T47D (cell line): ENCODE data around the gene SNORC.

Source experiments
- DNase-seq, 2 experiments: peaks; one replicate each; pipeline versions ENCODE4 v3.0.0 to v3.0.0-alpha.2; 2011 to 2012; ENCODE audit warnings: low read depth in 1 of 2, low spot score in 1 of 2
- JUND ChIP-seq: IDR thresholded peaks from 2 replicates; pipeline ENCODE4 v1.6.1; 2012; ENCODE audit warnings: low read depth
- in situ Hi-C: cut with HindIII; loops from 2 replicates; pipeline ENCODE4 v1.10.0; 2016; ENCODE audit warnings: low sequenced_read_pairs, low pct_unique_long_range_greater_than_20kb

SNORC gene

DNA sequence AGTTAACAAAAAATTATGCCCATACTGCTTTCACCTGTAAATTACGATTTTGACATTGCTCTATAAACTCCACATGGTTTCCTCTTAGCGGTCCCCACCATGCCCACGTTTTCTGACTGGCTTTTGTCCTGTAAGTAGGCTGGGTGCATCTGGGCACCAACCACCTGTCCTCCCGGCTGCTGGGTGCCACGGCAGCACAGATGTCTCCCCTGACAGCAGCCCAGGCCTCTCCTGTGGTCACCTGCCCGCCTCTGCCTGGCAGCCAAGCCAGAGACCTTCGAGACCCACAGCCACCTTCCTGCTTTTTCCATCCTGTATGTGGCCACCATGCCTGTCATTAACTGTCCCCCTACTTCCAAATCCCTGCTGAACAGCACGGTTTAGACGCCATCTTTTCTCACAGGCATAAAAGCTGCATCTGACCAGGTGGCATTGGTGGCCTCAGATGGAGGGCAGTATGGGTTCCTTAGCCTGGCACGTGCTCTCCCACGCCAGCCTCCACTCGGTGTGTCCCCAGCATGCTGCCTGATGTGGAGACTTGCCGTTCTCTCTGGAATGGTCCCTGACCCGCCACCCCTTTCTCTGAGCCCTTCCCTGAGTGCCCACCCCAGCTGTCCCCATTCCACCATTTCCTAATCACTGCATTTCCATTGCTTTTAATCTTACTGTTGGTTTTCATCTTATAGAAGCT is 18.9 kb downstream of the SNORC start:
- DNase-seq: no peak
- no peak for TF ChIP-seq JUND

DNA sequence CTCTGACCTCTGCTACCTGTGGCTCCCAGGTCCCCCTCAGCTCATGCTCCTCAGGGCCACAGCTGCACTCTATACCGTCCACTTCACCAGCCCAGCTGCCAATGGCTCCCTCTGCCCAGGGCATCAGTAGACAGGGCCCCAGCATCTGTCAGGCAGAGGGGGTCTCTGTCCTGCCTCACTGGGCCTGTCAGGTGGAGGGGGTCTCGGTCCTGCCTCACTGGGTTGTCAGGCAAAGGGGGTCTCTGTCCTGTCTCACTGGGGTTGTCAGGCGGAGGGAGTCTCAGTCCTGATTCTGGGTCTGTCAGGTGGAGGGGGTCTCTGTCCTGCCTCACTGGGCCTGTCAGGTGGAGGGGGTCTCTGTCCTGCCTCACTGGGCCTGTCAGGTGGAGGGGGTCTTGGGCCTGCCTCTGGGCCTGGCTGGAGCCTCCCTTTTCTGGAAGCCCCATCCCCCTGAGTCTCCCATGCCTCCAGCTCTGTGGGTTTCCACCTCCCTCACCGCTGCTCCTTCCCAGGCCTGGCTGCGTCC is 19.9 kb downstream of the SNORC start:
- TF ChIP-seq JUND: no peak
- in situ Hi-C loops: no loop called here
- DNase-seq: no peak

More for the DNA sequence above, 18.9 kb downstream of the SNORC start:
- in situ Hi-C loops: no loop called here

- TF ChIP-seq JUND: no peak
- DNase-seq: no peak
- in situ Hi-C loops: no loop called here
Observed at GRCh38 chr2:232890536-232890895, 20.5 kb downstream of the SNORC start.

- in situ Hi-C loops: no loop called here
- no peak for TF ChIP-seq JUND
- peak; percentile 87 to 93 for DNase-seq
Observed at GRCh38 chr2:232890896-232891601, 21.0 kb downstream of the SNORC start.

GRCh38 chr2:232891621-232892071 is 21.6 kb downstream of the SNORC start:
- no peak for TF ChIP-seq JUND
- in situ Hi-C loops: no loop called here
- DNase-seq: peak in 1 of 2 experiments; percentile 31

DNA sequence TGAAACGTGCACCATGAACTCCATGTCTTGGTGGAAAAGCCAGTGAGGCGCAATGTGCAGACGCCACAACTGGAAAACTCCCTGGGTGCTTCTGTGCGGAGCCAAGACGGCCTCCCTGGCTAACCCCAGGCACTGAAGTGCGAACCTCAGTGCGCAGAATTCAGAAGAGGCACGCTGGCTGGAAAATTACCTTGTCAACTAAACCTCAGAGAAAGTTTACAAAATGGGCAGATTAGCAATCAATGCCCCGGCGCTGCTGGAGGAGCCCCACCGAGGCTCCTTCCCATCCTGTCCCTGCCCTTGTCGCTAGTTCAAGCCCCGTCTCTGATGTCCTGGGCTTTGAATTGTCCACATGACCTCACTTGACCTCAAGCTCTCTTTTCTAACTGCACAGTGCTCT is 22.2 kb downstream of the SNORC start:
- in situ Hi-C loops: no loop called here
- no peak for DNase-seq
- no peak for TF ChIP-seq JUND

DNA sequence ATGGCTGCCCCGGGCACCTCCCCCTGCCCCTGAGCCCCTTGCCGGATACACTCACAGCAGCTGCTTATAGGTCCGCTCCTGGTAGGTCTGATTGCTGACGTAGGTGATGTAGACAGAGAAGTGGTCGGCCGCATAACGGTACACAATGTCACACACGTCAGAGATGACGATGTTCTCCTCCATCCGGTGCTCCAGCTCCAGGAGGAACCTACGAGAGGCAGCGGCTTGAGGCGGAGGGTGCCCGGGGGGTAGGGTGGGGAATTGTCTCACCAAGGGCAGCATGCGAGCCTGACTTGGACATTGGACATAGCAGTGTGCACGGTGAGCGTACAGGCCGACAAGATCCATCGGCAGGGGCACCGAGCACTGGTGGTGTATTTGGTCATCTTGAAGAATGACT is 22.8 kb downstream of the SNORC start:
- in situ Hi-C loops: no loop called here
- no peak for DNase-seq
- TF ChIP-seq JUND: no peak

DNA sequence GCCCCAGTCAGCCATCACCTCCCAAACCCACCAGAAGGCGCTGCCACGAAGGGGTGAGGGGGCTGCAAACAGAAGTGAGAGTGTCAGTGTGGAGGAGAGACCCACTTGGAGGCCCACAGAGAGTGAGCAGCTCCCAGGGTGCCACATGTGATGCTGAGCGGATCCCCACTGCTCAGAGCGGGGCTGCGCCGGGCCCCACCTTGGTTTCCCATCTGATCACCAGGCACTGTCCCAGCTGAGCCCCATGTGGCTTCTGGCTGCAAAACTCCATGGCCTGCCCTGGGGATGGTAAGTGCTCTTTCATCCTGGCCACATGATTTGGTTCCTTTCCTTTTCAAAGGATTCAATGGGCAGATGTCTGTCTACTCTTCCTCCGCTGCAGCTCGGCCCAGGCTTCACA is 23.8 kb downstream of the SNORC start:
- in situ Hi-C loops: no loop called here
- no peak for TF ChIP-seq JUND
- DNase-seq: no peak

DNA sequence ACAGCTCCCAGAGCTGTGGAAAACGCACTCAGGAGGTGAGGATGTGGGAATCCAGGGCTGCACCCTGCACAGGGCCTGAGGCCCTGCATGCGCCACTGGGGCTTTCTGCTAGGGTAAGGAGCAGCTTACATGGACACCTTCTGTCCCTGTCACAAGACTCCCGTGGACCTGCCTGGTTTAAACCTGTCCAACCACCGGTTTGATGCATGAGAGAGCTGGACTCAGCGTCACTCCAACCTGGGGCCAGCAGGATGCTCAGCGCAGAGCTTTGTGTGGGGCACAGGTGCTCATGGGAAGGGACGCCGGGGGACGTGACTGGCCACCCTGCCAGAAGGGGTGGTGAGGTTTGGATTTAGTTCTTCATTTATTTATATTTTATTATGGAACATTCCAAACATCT is 24.2 kb downstream of the SNORC start:
- TF ChIP-seq JUND: no peak
- no peak for DNase-seq
- in situ Hi-C loops: no loop called here

DNA sequence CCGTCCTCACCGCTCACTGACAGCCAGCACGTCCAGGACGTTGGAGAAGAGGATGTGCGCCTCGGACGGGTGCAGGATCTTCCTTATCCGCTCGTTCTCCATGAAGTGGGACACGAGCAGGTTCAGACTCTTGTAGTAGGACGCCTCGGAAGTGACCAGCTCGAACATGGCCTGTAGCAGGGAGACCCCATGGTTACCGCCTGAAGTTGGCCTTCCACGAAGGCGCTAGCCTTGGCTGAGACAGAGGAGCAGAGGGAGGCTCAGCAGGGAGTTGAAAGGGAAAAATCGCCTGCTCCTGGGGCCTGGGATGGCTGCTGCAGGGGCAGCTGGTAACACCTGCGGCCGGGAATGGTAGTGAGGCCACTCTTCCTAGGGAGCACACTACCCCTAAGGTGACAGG is 24.7 kb downstream of the SNORC start:
- TF ChIP-seq JUND: no peak
- in situ Hi-C loops: no loop called here
- no peak for DNase-seq

DNA sequence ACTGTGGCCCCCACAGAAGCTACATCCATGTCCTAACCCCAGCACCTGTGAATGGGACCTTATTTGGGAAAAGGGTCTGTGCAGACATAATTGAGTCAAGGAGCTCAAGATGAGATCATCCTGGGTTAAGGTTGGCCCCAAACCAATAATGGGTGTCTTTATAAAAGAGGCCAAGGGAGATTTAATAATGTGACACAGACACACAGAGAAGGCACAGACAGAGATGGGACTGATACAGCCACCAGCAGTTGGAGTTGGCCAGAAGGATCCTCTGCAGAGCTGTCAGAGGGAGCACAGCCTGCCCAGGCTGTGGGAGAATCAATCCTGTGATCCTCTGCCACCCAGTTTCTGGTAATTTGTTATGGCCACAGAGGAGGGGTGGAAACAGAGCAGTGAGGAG is 26.0 kb downstream of the SNORC start:
- no peak for TF ChIP-seq JUND
- in situ Hi-C loops: no loop called here
- no peak for DNase-seq

GRCh38 chr2:232896720-232897597 is 26.9 kb downstream of the SNORC start:
- TF ChIP-seq JUND: no peak
- no peak for DNase-seq

More at GRCh38 chr2:232896720-232897597, 26.9 kb downstream of the SNORC start:
- in situ Hi-C loops: no loop called here
